Epidermal melanocyte (primary cell): ENCODE results near the gene GPR33.
"Not testable (repeated sequence)": the region's sequence is repeated elsewhere in the genome, so short reads cannot be mapped to it uniquely, and the experiment has no call there.

ENCODE experiments used
- DNase-seq: peaks from one replicate; pipeline ENCODE4 v3.0.0; 2011; ENCODE audit warnings: low spot score; ENCODE audit not compliant: insufficient read length

GPR33 gene

GRCh38 chr14:31487886-31488285, at the start of gene GPR33:
Gene GPR33, minus strand, starts transcription at chr14:31488039. Its CDS starts 4,074 bp downstream, at chr14:31483965.
- no peak for DNase-seq

- no peak for DNase-seq
These were observed 48.5 kb upstream of the GPR33 start for GRCh38 chr14:31536201-31536960.

GRCh38 chr14:31530136-31530535, 42.3 kb upstream of the GPR33 start:
- DNase-seq = no peak

- no peak for DNase-seq
These were observed 41.2 kb upstream of the GPR33 start for GRCh38 chr14:31529053-31529452.

GRCh38 chr14:31527546-31527945, 39.7 kb upstream of the GPR33 start:
- no peak for DNase-seq

GRCh38 chr14:31527087-31527486, 39.2 kb upstream of the GPR33 start:
- no peak for DNase-seq

GRCh38 chr14:31510855-31511254, 23.0 kb upstream of the GPR33 start:
- no peak for DNase-seq

- DNase-seq = peak; percentile 21
These were observed 22.4 kb upstream of the GPR33 start for GRCh38 chr14:31510222-31510621.

- no peak for DNase-seq
These were observed 20.3 kb upstream of the GPR33 start for GRCh38 chr14:31508135-31508534.

- peak; percentile 27 for DNase-seq
These were observed 17.6 kb upstream of the GPR33 start for GRCh38 chr14:31505411-31505810.

GRCh38 chr14:31501870-31502269, 14.0 kb upstream of the GPR33 start:
- no peak for DNase-seq

- no peak for DNase-seq
These were observed 5.1 kb upstream of the GPR33 start for GRCh38 chr14:31492759-31493498.

GRCh38 chr14:31489691-31490090, 1.9 kb upstream of the GPR33 start:
- DNase-seq = no peak

GRCh38 chr14:31486764-31487163, 1.1 kb downstream of the GPR33 start:
- no peak for DNase-seq

- no peak for DNase-seq
These were observed 3.1 kb downstream of the GPR33 start for GRCh38 chr14:31484754-31485153.

GRCh38 chr14:31480156-31480555, 7.7 kb downstream of the GPR33 start:
- DNase-seq = no peak

GRCh38 chr14:31479027-31479426, 8.8 kb downstream of the GPR33 start:
- no peak for DNase-seq

GRCh38 chr14:31477248-31477647, 10.6 kb downstream of the GPR33 start:
- no peak for DNase-seq

- no peak for DNase-seq
These were observed 11.5 kb downstream of the GPR33 start for GRCh38 chr14:31476131-31476866.

GRCh38 chr14:31466554-31466953, 21.3 kb downstream of the GPR33 start:
- no peak for DNase-seq

GRCh38 chr14:31465111-31465510, 22.7 kb downstream of the GPR33 start:
- DNase-seq = no peak

- not testable (repeated sequence) for DNase-seq
These were observed 25.4 kb downstream of the GPR33 start for GRCh38 chr14:31462450-31462849.
